Kidney glomerular epithelial cell (primary cell): ENCODE data around the gene TRIP12.
"Not testable (repeated sequence)": the region's sequence is repeated elsewhere in the genome, so short reads cannot be mapped to it uniquely, and the experiment has no call there.

Experiments
- DNase-seq: peaks from one replicate; lab custom pipeline; 2025; lab: John Stamatoyannopoulos, UW

TRIP12 gene

DNA sequence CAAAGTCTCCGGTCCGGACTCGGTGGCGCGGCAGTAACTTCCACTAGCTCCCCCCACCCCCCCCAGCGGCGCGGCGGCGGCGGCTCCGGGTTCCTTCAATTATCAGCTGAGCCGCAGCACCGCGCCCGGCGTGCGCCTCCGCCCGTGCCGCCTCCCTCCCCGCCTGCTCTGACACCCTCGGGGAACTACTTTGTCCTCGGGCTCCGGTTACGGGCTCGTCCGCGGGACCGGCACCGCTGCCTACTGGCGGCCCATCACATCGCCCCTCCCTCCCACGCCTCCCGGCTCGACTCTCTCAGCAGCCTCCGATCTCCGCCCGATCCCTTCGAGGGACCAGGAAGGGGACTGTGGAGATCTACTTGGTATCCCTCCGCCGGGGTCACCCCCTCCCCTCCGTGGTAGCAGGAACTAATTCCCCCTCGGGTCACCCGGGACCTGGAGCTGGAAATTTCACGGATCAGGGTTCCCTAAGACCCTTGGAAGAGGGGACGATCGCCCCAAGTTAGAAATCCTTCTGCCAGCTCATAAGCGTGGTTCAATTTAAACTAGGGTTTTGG lies at the start of gene TRIP12:
Gene TRIP12, minus strand, starts transcription at position 118 of the 557 bp plus-strand sequence. CDS start 41,930 bp downstream, outside the sequence.
- peak; percentile 89 for DNase-seq

DNA sequence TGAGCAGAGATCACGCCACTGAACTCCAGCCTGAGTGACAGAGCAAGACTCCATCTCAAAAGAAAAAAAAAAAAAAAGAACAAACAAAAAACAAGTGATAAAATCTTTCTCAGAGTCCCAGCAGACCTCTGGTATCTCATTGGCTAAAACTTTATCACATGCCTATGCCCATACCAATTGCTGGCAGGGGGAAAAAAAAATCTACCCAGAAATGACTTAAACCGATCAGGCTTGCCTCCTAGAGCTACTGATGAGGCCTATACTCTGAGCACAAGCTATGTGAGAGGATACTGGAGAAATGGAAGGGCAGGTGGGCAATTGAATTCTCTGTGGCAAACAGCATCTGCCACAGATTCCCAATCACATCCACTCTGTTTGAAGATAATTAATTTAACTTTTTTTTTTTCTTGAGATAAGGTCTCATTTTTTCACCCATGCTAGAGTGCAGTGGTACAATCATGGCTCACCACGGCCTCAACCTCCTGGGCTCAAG lies 49.5 kb upstream of the TRIP12 start:
- no peak for DNase-seq

DNA sequence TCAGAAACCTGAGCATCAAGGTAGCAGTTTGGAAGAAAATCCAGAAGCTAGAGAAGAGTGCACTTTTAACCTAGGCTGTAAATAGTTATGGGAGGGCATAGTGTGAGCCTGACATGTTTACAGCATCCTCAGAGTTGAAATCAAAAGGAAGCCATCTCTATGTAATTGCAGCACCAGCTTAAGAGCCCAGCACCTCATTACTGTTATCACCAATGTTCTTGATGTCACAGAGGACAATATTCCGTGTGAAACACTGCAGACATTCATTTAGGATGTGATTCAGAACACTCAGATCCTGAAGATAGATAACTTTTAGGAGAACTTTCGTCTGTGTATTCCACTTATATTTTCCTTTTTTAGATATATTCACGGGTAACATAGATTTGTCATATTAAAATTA lies 48.6 kb upstream of the TRIP12 start:
- DNase-seq: no peak

DNA sequence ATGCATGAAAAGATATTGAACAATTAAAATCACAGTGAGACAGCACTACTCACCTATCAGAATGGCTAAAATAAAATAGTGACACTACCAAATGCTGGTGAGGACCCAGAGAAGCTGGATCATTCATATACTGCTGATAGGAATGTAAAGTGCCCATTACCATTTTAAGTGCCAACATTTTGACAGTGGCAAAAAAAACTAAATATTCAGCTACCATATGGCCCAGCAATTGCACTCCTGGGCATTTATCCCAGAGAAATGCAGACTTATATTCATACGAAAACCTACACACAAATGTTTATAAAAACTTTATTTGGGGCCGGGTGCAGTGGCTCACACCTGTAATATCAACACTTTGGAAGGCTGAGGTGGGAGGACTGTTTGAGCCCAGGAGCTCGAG lies 48.1 kb upstream of the TRIP12 start:
- DNase-seq: no peak

DNA sequence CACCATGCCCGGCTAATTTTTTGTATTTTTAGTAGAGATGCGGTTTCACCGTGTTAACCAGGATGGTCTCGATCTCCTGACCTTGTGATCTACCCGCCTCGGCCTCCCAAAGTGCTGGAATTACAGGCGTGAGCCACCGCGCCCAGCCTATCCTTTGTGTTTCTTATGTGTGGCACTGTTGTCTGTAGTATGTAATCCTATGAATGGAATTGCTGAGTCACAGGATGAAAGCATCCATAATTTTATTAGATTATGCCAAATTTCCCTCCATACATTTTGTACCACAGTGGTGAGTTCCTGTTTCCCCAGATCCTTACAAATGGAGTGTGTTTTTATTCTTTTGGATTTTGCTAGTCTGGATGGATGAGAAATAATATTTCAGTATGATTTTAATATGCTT lies 41.8 kb upstream of the TRIP12 start:
- DNase-seq: not testable (repeated sequence)

DNA sequence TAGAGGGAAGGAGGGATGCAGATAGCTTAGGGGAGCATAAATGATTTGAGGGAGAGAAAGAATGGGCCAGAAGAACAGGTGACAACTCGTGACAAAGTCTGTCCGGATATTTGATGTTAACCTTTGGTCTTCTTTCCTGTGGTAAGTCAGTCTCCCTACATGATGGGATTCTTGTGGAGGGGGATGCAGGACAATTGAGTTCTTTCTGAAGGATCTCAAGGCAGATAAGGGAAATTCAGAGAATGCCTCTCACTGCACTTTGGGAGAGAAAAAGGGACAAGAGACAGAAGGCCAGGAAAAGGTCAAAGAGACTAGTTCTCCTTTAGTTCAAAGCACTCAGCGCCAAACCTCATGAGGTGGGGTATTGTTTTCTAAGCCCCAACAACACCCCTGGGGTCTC lies 34.7 kb upstream of the TRIP12 start:
- no peak for DNase-seq

DNA sequence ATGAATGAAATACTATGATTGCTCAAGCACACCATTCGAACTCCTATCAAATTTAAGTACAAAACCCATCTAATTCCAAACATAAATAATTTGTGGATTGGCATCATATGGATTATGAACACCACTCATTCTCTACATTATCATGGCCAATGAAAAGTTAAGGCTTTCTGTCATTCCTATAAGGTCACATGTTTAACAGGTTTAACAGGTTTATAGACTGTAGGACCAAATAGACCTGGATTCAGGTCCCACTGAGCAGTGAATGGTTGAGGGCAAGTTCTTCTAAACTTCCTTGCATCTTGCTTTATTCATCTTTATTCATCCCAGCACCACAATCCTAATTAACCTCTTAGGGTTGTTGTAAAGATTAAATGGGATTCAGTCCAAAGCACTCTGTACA lies 33.9 kb upstream of the TRIP12 start:
- no peak for DNase-seq

DNA sequence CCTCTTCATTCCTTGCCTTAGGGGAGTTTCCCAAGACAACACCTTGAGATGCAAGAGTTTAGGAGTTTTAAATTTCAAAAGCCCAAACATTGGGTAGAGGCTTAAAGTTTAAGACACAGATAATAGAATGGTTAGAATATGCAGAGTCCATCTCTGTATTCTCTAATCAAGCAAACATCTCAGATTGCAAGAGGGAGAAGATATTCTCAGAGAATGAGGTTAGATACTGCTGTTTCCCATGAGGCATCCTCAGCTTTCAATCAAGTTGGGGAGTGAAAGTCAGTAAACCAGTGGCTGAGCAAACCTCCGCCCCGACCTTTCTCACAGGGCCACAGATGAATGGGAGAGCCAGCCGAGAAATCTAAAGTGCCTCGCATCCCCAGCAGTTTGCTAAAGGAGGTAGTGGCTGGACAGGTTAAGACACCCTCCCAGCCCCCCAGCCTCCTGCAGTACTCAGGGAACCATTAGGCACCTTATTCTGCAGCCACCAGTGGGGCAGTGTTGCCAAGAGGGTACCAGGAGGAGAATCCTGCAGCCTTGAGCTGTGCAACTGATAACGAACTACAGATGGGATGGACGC lies 30.5 kb upstream of the TRIP12 start:
- no peak for DNase-seq

DNA sequence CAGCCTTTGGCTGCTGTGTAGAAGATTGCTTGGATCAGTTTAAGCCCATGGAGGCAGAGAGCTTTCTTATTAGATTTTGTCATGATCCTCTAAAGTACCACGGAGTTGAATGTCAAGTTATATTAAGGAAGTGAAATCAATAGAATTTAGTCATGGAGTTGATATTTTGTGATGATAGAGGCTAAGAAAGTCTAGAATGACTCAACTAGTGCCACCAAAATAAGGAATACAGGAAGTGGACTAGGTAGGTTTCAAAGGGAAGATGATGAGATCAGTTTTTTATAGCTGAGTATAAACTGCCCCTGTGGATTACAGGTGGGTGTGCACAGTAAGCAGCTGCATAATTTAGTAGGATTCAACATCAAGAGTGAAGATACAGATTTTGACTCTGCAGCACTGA lies 25.7 kb upstream of the TRIP12 start:
- DNase-seq: no peak

DNA sequence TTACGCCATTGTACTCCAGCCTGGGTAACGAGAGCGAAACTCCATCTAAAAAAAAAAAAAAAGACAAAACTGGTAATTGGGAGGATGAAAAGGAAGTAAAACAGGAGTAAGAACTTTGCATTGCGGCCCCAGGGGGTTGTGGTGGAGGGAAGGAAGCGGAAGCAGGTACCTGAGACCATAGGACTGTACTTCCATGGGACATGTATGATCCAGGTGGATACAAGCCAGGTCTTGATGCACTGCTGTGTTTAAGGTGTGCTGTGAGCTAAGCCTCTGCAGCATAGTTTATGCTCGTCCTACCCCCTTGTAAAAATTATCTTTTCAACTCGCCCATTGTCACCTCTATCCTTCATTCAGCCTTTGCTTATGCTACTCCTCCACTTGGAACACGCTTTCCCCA lies 24.2 kb upstream of the TRIP12 start:
- no peak for DNase-seq

DNA sequence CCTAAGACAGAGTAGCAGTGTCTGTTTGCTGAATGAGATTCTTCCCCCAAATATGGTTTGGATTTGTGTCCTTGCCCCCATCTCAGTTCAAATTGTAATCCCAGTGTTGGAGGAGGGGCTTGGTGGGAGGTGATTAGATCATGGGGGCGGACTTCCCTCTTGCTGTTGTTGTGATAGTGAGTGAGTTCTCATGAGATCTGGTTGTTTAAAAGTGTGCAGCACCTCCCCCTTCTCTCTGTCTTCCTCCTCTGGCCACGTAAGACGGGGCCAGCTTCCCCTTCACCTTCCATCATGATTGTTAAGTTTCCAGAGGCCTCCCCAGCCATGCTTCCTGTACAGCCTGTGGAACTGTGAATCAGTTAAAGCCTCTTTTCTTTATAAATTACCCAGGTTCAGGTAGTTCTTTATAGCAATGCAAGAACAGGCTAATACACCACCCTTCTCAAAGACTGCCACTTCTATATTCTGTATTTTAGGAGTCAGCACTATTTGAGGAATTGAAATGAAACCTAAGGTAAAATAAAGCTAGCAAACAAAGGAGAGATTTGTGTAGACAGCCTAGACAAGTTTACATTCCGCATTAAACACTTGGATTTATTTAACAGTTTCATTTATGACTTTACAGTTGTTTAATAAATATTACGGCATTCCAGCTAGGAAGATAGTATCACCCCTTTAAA lies 22.1 kb upstream of the TRIP12 start:
- no peak for DNase-seq

DNA sequence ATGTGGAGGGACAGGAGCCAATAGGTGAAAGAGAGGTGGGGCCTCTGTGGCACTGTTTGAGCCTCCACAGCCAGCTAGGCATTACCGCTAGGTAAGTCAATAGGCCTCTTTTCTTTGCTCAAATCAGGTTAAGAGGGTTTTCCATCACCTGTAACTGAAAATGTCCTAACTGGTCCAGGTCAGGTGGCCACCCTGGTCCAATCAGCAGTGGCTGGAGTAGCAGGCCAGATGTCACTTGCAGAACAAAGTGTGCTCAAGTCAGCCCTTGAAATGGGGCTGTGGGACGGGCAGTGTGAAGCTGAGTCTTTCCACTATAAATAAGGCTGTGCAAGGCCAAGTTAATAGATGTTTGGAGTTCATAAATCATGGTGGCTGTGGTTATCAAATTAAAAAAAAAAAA lies 21.4 kb upstream of the TRIP12 start:
- no peak for DNase-seq

DNA sequence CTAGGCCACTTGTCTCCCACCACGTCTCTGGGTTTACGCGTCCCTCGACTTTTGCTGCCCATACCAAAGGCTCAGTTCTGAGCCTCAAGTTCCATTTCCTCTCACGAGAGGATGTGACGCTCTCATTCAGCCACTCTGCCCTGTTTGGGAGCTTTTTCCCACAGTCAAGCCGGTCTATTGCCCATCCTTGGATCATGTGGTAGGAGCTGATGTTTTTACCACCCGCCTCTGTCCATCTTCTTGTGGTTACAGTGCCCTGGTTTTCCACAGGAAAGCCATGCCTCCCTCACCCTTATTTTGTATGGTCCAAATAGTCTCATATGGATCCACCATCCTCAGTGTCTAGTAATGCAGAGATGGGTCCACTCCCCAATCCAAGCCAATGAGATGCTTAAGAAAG lies 20.9 kb upstream of the TRIP12 start:
- DNase-seq: no peak

DNA sequence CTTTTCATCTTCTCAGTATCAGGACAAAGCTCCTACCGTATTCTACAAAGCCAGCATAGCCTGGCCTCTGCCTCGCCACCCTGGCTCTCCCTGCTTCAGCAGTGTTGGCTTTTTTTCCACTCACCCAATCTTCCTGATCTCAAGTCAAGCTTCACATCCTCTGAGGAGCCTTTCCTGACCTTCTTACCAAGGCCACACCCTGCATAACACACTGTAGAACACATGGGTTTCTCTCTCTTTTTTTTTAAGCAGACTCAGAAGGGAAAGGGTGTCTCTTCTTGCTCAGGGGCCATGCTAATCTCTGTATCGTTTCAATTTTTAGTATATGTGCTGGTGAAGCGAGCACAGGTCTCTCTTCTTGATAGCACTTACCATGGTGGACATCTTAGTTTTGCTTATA lies 15.7 kb upstream of the TRIP12 start:
- DNase-seq: no peak

DNA sequence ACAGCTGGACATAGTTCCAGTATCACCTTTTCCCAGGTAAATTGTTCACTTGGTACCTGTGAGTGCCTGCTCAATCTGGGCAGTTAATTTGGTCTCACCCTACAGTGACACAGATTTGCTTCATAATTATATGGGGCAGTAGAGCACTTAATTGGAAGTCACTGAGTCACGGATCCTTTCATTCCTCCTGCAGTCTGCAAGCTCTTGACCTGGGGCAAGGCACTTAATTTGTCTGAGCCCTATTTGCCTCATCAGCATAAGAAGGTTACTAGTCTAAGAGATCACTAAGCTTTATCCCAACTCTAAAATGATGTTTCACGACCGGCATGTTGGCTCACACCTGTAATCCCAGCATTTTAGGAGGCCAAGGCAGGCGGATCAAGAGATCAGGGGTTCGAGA lies 9.4 kb upstream of the TRIP12 start:
- no peak for DNase-seq

DNA sequence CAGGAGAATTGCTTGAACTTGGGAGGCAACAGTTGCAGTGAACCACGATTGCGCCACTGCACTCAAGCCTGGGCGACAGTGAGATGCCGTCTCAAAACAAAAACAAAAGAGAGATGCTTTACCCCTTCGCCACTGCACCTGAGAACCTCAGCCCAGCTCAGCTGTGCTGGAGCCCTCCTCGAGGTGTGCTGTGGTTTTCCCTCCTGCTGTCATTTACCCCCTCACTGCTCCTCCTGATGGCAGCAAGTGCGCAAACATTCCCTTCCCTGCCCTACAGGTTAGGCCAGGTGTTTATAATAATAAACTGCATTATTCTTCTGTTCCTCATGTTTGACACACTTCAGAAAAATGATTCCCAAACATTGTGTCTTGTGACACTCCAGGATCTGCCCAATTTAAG lies 8.8 kb upstream of the TRIP12 start:
- no peak for DNase-seq

DNA sequence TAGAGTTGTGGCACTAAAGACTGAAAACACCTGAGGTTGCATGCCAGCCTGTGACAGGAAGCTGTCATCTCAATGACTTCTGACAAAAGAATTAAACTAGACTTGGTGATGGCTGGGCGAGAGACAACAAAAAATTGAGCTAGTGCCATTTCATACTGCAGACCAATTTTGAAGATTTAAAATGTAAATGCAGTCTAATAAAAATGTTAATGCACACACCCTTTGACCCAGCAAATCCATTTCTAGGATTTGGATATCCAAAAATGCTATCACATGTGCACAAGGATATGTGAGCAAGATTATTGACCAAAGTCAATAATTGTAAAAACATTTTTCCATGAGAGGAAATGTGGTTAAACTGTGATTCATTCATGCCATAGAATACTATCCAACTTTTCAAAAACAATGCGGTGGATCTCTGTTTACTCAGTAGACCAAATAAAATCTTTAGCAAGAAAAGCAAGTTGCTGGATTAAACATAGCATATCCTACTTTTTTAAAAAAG lies 6.1 kb upstream of the TRIP12 start:
- no peak for DNase-seq

DNA sequence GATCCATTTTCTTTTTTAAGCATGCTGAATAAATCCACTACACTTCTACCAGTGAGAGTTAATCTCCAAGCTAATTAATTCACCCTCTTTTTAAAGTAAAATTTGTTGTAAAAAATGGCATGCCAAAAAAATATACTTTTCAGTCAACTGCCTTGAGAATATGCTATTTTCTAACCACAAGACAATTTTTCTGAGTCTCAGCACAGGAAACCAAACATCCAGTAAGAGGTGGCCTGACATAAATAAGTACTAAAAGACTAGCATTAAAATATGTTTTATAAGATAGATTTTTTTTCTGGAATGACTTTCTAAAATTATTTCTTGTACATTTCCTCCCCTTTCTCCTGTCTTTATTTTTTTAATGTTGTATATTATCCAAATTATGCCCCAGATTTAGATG lies 3.4 kb upstream of the TRIP12 start:
- no peak for DNase-seq

DNA sequence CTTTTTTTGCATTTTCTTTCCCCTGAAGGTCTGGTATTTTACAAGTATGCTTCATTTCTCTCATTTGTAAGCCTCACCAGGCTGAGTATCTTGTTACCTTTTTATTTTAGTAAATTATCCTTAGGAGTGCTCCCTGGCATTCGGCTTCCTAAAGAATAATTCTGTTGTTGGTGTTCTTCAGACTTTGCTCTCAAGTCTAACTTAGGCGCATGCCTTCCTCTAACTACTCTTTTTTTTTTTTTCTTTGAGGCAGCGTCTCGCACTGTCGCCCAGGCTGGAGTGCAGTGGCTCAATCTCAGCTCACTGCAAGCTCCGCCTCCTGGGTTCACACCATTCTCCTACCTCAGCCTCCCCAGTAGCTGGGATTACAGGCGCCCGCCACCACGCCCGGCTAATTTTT lies 2.7 kb upstream of the TRIP12 start:
- DNase-seq: not testable (repeated sequence)

DNA sequence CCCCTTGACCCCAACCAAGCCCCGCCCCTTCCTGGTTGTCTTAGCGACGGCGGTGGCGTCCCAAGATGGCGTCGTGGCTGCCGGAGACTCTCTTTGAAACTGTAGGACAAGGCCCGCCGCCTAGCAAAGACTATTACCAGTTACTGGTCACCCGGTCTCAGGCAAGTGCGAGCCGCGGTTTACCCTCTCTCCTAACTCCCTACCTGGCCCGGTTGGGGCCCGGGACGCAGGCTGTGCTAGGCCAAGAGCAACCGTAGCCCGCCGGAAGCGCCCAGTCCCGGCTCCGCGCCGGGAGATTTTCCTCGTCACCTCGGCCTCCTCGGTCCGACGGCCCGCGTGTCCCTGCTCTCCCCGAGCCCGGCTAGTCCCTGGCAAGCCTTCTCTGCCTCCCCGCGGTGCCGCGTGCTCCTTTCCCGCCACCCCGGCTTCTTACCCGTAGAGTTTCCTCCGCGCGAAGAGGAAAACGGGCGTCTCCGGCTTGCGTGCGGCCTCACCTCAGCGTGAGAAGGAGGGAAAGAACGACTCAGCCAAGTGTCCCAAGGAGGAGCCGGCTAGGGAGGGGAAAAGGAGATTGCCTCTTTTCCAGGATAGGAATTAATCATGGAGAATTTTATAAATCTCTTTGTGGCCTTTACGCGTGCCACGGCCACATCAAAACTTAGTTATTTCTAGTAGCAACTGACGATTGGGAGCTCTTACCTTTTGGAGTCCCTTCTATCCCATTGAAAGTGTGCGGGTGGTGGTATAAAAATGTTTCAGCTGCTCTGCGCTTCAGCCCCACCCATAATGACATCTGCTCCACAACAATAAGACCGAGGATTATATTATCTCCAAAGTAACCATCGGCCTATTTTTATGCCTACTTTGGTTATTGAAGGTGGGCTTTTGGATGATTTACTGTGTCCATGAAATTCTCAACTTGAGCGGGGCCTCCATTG lies 909 bp upstream of the TRIP12 start, which contains the start of gene FBXO36:
Gene FBXO36, plus strand, starts transcription at position 55 of the 938 bp plus-strand sequence. Its CDS starts 11 bp downstream, at position 66.
- peak; percentile 44 for DNase-seq

DNA sequence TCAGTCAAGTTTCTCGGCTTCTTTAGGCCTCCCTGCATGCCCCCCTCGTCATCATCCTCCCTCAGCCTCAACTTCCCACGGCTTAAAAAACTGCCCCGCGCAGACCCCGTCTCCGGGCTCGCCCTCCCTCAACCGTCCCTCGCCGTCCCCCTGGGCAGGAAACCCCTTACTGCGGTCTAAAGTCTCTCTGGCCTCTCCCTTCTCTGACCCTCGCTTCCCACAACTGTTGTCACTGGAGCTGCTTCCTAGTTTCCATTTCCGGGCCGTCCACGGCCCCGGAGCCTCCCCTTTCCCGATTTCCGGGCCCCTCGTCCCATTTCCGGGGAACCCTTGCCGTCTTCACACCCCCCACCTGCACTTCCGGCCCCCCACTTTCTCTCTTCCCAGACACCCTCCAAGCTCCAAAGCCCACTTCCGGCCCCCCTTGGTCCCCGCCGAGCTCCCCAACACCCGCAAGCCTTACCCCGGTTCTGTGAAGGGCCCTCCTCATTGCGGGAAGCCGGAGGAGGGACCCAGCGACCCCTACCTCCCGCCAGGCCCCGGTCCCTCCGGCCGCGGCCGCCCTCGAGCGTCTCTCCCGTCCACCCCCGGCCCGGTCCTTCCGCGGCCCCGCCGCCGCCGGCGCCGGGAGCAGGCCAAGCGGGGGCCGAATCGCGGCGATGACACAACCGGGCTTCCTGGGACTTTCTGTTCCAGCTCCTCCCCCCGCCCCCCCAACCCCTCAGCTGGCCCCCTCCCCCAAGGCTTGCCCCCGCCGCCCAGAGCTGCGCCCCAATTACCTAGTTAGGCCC lies 513 bp downstream of the TRIP12 start:
- DNase-seq: peak; percentile 42
